HG03139 (cell line): ENCODE measurements around the gene IFRD2.

ENCODE experiments used
- ATAC-seq: cut with Tn5 transposase; IDR thresholded peaks from one replicate; pipeline ENCODE4 v1.9.1; 2021; ENCODE audit not compliant: unreplicated experiment

Gene IFRD2

GRCh38 chr3:50292159-50293078 is at the start of gene IFRD2:
TSS of gene IFRD2 (minus strand) at chr3:50292429. CDS start at chr3:50292274, 155 bp downstream.
- ATAC-seq: peak; percentile 93

GRCh38 chr3:50341537-50341936 is 49.3 kb upstream of the IFRD2 start:
- no peak for ATAC-seq

- peak; percentile 23 for ATAC-seq
These were observed 48.5 kb upstream of the IFRD2 start, which contains the start of gene RASSF1 for GRCh38 chr3:50340448-50341329. TSS of gene RASSF1 (minus strand) at chr3:50340836. CDS start at chr3:50340805, 31 bp downstream.

- ATAC-seq: no peak
These were observed 47.9 kb upstream of the IFRD2 start for GRCh38 chr3:50340147-50340447.

- no peak for ATAC-seq
These were observed 47.4 kb upstream of the IFRD2 start for GRCh38 chr3:50339485-50340146.

GRCh38 chr3:50338965-50339364 is 46.7 kb upstream of the IFRD2 start:
- ATAC-seq: no peak

GRCh38 chr3:50337175-50337861 is 45.1 kb upstream of the IFRD2 start:
- ATAC-seq: peak; percentile 75

- ATAC-seq: peak; percentile 4
These were observed 44.4 kb upstream of the IFRD2 start for GRCh38 chr3:50336452-50337174.

- no peak for ATAC-seq
These were observed 42.3 kb upstream of the IFRD2 start for GRCh38 chr3:50334339-50335075.

GRCh38 chr3:50333744-50334328 is 41.6 kb upstream of the IFRD2 start:
- no peak for ATAC-seq

- ATAC-seq: no peak
These were observed 39.2 kb upstream of the IFRD2 start for GRCh38 chr3:50331364-50331907.

GRCh38 chr3:50330330-50330729 is 38.1 kb upstream of the IFRD2 start:
- ATAC-seq: no peak

- ATAC-seq: peak; percentile 75
These were observed 35.9 kb upstream of the IFRD2 start, which contains the start of gene TUSC2 for GRCh38 chr3:50327943-50328691. TSS of gene TUSC2 (minus strand) at chr3:50328223. CDS start at chr3:50328099, 124 bp downstream.

GRCh38 chr3:50327129-50327528 is 34.9 kb upstream of the IFRD2 start:
- no peak for ATAC-seq

- ATAC-seq: no peak
These were observed 33.9 kb upstream of the IFRD2 start for GRCh38 chr3:50326182-50326541.

- no peak for ATAC-seq
These were observed 33.4 kb upstream of the IFRD2 start for GRCh38 chr3:50325497-50326181.

GRCh38 chr3:50325113-50325480 is 32.9 kb upstream of the IFRD2 start:
- ATAC-seq: no peak
